WI38 (cell line): Measurements from ENCODE around the gene HS3ST5.
"Not testable (repeated sequence)": the region's sequence is repeated elsewhere in the genome, so short reads cannot be mapped to it uniquely, and the experiment has no call there.

ENCODE experiments used
- H3K4me3 ChIP-seq: 2 replicates; pipeline ENCODE4 v1.5.1; 2011; ENCODE audit warnings: low read depth, mild to moderate bottlenecking, control low read depth, low read length
- TF ChIP-seq, protein P1 (sequence below): IDR thresholded peaks from 2 replicates; pipeline ENCODE4 v1.5.1; 2012; ENCODE audit warnings: low read depth, mild to moderate bottlenecking, control low read depth, low read length

Gene HS3ST5

DNA sequence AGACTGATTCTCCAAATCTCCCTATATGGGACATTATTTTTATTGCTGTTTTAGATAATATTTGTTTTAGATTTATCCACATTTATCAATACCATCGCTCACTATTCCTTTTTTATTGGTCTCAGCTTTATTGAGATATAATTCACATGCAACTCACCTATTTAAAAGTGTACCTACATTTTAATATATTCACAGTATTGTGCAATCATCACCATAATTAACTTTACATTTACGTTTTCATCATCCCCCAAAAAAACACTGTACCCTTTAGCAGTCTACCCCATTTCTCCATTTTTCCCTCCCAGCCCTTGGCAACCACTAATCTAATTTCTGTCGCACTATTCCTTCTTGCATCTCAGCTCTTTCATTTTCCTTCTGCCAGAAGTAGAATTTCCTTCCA is 261.1 kb downstream of the HS3ST5 start:
- TF ChIP-seq, protein P1, sequence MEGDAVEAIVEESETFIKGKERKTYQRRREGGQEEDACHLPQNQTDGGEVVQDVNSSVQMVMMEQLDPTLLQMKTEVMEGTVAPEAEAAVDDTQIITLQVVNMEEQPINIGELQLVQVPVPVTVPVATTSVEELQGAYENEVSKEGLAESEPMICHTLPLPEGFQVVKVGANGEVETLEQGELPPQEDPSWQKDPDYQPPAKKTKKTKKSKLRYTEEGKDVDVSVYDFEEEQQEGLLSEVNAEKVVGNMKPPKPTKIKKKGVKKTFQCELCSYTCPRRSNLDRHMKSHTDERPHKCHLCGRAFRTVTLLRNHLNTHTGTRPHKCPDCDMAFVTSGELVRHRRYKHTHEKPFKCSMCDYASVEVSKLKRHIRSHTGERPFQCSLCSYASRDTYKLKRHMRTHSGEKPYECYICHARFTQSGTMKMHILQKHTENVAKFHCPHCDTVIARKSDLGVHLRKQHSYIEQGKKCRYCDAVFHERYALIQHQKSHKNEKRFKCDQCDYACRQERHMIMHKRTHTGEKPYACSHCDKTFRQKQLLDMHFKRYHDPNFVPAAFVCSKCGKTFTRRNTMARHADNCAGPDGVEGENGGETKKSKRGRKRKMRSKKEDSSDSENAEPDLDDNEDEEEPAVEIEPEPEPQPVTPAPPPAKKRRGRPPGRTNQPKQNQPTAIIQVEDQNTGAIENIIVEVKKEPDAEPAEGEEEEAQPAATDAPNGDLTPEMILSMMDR = no peak
- H3K4me3 ChIP-seq = no peak overlapping the region

GRCh38 chr6:114080891-114081510 is 261.8 kb downstream of the HS3ST5 start:
- no peak overlapping the region for H3K4me3 ChIP-seq

DNA sequence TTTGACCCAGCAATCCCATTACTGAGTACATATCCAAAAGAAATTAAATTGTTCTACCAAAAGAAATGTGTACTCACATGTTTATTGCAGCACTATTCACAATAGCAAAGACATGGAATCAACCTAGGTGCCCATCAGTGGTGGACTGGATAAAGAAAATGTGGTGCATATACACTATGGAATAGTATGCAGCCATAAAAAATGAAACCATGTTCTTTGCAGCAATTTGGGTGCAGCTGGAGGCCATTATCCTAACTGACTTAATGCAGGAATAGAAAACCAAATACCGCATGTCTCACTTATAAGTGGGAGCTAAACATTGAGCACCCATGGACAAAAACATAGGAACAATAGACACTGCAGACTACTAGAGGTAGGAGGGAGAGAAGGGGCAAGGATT is 262.4 kb downstream of the HS3ST5 start:
- H3K4me3 ChIP-seq = not testable (repeated sequence)

More at GRCh38 chr6:114080891-114081510, 261.8 kb downstream of the HS3ST5 start:
- TF ChIP-seq, protein P1 = no peak

DNA sequence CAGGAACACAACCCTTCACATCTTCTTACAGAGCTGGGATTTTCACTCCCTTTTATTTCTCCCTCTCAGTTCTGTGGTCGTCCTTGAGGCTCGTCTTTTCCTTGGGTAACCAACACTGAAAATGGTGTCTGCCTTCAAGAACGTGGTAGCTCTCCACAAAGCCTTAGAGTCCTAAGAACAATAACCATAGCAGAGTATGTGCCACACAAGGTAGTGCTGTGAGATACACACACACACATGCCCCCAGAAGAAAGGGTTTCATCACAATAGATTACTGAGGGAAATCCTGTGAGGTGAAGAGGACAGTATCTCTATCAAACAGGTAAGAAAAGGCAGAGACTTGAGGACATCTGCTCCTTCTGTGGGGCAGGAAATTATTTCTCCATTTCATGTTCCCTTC is 267.0 kb downstream of the HS3ST5 start:
- TF ChIP-seq, protein P1 = no peak
- H3K4me3 ChIP-seq = no peak overlapping the region

- TF ChIP-seq, protein P1 = no peak
- H3K4me3 ChIP-seq = no peak overlapping the region
Observed at GRCh38 chr6:114075300-114075699, 267.5 kb downstream of the HS3ST5 start.

- no peak overlapping the region for H3K4me3 ChIP-seq
- TF ChIP-seq, protein P1 = no peak
Observed at GRCh38 chr6:114068771-114069170, 274.1 kb downstream of the HS3ST5 start.

DNA sequence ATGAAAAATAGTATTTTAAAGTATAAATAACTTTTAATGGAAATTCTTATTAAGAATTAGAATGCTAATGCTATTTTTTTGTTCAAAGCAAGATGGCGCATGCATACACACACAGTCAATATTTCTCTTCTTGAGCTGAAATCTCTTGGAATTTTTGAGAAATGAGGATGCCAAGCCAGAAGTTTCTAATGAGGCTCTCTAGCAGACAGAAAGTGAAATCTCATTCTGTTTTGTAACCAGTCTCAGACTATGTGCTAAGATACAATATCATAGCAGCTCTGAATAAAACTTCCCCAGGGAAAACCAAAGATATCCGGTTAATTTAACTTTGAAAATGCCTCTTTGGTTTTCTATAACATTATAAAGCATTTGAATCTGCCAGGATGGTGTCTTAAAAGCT is 274.7 kb downstream of the HS3ST5 start:
- TF ChIP-seq, protein P1 = no peak

DNA sequence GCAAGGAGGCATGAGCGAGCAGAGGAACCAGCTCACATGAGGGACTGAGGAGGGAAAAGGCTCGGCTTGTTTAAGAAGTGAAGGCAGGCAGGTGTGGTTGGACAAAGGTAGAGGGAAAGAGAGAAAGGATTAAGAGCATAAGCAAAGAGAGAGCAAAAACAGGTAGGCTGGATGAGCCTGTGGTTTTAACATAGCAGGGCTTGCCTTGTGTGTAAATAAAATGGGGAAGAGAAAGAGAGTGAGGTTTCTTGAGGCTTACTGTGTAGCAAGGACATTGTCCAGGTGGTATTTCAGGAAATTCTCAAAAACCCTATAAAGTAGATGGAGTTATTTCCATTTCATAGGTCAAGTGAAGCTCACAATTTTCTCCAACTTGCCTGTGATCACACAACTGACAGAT is 278.0 kb downstream of the HS3ST5 start:
- TF ChIP-seq, protein P1 = no peak
- H3K4me3 ChIP-seq = no peak overlapping the region

More for the DNA sequence above, 274.7 kb downstream of the HS3ST5 start:
- no peak overlapping the region for H3K4me3 ChIP-seq
